CD4-positive, alpha-beta T cell treated with Interleukin-4 for 4 hours (primary cell): Measurements from ENCODE around the gene SLC16A2.
"Not testable (repeated sequence)": the region's sequence is repeated elsewhere in the genome, so short reads cannot be mapped to it uniquely, and the experiment has no call there.

Experiments used
- DNase-seq: peaks from one replicate; pipeline ENCODE4 v3.0.0-alpha.2; 2020

SLC16A2 gene

DNA sequence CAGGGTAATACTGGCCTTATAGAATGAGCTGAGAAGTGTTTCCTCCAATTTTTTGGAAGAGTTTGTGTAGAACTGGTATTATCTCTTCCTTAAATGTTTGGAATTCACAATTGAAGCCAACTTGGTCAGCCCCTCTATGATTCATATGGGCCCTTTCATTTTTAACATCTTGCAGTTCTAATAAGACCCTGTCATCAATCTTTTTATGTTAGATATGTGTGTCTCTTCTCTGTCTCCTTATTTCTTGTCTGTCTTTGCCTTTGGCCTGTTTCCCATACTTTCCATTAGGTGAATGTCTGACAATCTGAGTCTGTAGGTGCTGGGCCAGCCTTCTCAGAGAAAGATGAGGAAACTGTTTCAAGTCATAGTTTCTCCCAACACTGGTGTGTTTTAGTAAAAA lies 88.7 kb downstream of the SLC16A2 start:
- no peak for DNase-seq

DNA sequence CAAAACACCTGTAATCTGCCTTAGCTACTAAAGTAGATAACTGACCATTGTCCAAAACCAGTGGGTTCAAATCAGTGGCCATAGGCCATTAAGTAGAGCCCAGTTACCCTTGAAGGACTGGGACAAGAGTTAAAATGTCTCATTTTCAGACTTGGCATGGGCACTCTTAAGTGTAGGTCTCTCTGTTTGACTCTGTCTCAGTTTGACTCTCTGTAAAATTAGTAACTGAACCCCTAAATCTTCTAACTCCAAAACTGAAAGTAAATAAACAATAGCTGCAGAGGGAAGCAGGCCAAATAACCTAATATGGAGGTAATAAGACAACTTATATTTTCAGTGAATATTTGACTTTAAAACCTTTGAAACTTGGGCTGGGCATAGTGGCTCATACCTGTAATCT lies 89.1 kb downstream of the SLC16A2 start:
- no peak for DNase-seq

DNA sequence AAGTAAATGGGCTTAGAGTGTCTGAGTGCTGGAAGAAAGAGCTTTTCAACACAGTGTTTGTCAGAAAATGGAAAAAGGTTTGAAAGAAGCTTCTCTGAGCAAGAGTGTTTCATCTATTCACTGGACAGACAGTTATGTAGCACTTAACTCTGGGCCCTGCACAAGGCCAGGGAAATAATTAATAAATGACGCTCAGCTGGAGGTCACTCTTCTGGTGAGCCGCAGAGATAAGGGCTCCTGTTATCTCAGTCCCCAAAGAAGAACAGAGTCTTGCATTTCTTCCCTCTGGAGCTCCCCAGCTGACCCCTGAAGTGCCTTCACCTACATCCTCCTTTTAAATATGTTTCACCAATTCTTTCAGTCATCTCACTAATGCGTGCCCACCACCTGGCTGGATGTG lies 90.4 kb downstream of the SLC16A2 start:
- DNase-seq = no peak

DNA sequence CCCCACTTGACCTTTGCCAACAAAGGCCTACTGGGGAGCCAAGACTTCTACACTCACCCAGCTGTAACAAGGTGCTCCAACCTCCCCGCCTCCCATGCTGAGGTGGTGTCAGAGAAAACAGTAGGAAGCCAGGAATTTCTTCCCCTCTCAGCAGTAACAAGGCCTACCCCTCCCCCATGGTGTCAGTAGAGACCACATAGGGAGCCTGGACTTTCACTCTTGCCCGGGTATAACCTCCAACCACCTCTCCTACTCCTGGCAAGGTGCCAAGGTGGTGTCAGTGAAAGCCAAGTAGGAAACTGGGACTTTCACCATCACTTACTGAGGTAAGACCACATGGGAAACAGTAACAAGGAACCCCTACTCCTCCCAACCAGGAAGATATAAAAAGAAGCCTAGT lies 93.1 kb downstream of the SLC16A2 start:
- DNase-seq = no peak

DNA sequence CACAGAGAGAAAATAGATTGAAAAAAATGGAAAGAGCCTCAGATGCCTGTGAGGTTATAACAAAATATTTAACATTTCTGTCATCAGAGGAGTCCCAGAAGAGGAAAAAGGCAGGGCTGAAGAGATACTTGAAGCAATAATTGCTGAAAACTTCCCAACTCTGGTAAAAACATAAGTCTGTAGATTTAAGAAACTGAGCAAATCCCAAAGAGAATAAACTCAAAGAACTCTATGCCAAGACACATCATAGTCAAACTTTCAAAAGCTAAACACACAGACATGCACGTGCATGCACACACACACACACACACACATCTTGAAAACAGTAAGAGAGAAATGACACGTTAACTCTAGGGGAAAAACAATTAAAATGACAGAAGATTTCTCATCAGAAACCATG lies 94.1 kb downstream of the SLC16A2 start:
- DNase-seq = no peak

DNA sequence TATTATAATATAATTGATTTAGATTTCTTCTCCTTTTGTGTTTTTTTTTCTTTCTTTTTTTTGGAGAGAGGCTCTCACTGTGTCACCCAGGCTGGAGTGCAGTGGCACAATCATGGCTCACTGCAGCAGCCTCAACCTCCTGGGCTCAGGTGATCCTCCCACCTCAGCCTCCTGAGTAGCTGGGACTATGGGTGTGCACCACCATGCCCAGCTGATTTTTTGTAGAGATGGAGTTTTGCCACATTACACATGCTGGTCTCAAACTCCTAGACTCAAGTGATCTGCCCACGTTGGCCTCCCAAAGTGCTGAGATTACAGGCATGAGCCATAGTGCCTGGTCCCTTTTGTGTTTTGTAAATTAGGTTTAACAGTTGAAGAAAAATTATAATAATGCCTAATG lies 94.7 kb downstream of the SLC16A2 start:
- DNase-seq = not testable (repeated sequence)

DNA sequence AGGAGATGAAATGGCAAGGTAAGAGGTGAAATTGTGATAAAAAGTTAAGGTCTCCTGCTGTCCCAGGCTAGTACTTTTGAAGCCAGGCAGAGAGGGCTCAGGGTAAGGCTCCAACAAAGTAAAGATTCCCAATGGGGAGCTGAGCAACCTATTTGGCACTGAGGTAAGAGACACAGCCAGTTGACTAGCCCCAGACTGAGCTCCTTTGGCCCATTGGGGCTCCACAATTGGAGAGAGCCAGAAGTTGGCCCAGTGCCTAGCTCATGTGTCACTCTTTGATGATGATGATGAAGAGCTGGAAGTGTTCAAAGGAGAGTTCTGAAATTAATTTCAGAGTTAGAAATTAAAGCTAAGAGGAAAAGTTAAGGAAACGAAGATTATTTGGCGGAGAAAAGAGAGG lies 98.6 kb downstream of the SLC16A2 start:
- DNase-seq = no peak

DNA sequence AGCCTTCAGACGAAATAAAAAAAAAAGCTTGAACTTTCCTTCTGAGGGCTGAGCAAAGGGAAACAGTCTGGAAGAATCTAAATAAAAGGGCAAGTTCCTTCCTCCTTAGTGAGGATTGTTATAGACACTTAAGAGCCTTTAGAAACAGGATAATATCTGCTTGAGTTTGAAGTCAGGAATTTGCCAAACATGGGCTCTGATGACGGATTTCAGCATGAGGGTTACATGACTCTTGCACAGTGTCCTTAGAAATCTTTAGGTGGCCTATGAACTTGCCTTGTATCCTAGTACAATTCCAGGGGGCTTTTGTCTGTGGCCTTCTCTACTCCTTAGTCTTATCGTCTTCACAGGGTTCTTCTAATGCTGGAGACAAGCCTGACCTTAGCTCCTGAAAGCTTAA lies 99.0 kb downstream of the SLC16A2 start:
- DNase-seq = no peak

DNA sequence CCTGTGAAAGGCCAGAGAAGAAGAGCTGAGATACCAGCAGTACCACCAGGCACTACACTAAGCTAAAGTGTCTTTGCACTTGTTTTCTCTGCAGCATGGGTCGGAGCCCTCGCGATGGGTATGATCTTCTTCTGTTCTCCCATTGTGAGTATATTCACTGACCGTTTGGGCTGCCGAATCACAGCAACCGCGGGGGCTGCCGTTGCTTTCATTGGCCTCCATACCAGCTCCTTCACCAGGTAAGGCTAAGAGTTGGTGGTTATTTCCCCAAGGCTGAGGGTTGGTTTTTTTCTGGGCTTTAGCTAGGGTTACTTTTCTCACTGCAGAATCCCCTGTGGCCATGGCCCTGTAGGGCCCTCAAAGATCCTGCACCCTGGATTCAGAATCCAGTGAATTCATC lies 99.6 kb downstream of the SLC16A2 start:
- no peak for DNase-seq

DNA sequence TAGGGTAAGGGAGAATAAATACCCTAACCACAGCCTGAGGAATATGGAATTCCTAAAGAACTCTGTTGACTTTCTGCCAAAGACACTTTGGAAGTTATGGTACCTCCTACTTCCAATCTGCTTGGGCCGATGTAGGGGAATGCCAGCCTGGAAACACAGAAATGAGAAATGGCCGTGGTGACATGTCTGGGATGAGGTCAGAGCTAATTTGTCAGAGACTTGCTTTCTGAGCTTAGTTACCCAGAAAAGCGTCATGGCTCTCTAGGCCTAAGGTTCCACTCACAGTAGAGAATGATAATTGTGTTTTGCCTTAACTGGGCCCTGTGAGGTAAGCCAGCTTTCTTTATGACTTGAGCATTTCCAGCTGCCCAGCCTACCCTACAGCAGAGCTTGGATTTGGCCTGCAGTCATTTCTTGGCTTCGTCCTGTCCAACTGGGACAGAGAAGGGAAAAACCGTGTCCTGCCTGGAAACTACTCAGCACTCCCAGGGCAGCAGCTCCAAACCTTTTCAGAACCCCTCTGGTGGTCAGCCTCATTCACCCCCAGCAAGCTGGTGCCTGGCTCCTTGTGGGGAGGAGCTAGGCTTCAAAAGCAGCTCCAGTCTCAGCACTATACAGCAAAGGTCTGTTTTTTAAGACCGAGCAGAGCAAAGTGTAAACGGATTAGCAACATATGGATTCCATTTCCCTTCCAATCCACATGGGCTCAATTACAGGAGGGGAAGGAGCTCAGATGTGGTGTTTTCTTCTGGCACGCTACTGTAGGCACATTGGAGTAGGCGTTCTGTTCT lies 100.9 kb downstream of the SLC16A2 start:
- no peak for DNase-seq

DNA sequence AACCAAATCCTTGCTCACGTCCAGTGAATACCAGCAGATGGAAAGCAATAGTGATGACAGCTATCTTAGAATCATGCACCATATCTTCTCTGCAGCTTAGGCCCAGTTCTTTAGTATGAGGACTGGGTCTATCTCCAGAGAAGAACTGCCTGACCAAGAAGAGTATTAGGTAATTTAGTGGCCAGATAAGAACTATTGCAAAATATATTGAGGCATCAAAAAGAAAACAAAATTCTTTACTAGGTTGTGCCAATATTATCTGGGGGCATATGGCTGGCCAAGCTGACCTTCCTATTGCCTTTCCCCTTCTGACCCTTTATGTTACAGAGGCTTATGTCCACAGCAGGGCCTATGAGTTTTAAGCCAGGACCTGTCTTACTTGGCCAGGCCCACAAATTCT lies 101.9 kb downstream of the SLC16A2 start:
- no peak for DNase-seq

DNA sequence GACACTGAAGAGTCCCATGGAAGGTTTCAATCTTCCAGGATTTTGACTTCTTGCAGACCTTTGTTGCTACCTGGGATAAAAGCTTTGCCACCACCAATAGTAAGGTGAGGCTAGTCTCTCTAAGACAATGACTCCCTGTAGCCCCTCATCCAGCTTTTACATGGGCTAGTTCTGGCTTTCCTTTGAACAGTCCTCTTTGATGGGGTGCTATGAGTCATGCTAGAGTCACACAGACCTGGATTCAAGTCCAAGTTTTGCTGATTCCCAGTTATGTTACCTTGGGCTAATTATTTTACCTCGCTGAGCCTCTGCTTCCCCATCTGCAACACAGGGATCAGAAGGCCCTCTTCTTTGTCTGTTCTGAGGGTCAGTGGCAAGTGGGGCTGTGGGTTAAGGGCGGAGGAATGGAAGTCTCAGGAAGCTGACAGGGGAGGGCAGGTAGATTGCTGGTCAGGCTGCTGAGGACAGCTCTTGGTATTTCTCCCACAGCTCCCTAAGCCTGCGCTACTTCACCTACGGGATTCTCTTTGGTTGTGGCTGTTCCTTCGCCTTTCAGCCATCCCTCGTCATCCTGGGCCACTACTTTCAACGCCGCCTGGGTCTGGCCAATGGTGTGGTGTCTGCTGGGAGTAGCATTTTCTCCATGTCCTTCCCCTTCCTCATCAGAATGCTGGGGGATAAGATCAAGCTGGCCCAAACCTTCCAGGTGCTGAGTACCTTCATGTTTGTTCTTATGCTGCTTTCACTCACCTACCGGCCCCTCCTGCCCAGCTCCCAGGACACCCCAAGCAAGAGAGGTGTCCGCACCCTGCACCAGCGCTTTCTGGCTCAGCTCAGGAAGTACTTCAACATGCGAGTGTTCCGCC lies 102.8 kb downstream of the SLC16A2 start:
- no peak for DNase-seq

DNA sequence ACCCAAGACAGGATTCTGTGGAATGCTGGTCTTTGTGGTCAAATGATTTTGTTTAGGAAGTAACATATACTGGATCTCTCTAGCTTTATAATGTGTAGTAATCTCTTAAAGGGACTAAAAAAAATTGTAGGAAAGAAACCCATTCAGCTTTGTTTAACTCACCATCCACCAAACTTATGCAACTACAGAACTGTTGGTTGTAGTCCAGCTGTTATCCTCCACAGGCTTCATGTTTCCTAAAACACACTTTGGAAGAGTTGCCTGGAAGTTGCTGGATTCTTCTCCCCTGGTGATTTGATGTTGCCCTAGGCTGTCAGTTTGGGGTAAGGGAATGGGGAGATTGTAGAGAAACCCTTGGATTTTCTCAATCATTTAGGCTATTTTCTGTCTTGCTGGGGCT lies 103.8 kb downstream of the SLC16A2 start:
- DNase-seq = no peak

DNA sequence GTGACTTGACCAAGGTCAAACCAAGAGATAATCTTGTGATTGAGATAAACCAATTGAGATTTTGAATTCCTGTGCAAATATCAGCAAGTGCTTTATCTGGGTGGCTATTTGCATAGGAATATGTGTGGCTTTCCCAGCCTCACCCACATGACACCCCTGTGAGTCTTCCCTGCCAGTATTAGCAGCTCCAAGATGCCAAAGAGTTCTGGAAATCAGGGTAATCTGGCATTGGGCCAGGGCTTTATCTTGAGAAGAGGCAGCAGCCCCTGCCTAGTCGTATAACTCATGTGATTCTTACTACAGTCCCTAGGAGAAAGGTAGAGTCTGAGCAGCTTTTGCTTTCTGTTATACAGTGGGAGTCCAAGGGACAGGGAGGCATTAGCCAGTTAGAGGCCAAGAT lies 105.5 kb downstream of the SLC16A2 start:
- DNase-seq = no peak

DNA sequence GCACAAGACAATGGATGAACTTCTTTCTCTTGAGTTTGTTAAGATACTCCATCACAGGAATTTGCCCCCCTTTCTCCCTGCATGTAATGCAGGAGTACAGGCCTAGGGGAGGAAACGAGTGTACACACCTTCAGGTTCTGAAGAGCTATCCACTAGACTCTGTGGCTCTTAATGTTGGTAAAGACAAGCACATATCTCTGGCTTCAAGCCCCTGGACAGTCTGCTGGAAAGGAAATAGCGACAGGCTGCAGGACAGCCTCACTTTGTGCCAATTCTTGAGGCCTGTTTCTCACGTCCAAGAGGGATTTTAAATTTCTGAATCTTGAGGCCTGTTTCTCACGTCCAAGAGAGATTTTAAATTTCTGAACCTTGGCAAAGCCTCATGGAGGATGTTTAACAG lies 106.1 kb downstream of the SLC16A2 start:
- DNase-seq = no peak

DNA sequence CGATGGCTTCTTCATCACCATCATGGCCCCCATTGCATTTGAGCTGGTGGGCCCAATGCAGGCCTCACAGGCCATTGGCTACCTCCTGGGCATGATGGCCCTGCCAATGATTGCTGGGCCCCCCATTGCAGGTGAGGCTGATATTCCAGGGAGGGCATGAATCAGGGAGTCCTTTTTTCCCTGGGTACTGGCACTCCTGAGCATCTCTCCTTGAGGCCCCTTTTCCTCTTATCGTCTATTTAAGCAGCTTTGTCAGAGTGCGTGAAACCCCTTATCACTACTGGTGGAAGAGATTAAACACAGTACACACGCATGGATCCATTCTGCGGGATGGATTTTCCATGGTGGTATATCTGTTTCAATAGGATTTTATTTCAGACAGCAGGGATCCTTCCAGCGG lies 108.0 kb downstream of the SLC16A2 start:
- no peak for DNase-seq

DNA sequence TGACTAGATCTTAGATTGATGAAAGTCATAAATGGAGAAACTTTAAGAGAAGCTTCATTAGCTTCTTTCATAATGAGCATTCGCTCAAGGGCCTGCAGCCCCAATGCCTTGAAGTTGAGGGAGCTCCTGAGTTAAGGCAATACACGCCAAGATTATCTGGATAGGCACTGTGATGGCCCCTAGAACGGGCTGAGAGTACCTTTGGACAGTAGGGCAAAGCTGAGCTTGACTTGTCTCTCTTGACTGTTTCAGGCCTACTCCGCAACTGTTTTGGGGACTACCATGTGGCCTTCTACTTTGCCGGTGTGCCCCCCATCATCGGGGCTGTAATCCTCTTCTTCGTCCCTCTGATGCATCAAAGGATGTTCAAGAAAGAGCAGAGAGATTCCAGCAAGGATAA lies 109.8 kb downstream of the SLC16A2 start:
- DNase-seq = no peak

DNA sequence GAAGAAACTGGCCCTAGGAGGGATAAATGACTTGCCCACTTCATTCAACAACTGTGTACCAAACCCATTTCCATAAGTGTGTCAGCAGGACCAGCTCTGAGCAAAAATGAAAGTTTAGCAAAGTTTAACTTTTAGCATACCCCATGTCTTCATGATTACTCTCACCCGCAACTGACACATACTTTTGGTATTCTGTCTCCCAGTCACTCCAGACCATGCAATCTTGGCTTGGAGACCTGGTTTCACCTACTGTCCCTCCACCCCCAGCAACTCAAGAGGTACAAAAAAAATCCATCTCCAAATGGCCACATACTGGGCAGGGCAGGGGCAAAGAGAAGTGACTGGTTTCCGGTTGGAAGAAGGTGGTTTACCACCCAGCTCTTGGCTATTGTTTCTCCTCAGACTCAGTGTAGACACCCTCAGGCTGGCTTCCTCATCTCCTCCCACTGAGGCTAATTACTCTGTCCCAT lies 113.3 kb downstream of the SLC16A2 start:
- peak; percentile 2 for DNase-seq

DNA sequence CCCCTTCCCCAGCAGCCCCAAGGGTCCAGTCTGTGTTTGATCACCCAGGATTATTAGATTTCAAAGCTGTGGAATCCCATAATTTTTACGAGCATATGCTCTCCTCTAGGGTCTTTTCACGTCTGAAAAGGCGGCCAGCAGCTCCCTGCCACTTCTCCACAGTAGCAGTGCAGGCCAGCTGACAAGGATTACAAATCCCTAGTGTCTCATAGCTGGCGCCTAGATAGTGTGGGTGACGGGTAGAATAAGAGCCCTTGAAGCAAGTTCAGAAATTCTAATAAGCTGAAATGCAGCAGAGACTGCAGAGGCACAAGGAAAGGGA lies 113.8 kb downstream of the SLC16A2 start:
- no peak for DNase-seq

DNA sequence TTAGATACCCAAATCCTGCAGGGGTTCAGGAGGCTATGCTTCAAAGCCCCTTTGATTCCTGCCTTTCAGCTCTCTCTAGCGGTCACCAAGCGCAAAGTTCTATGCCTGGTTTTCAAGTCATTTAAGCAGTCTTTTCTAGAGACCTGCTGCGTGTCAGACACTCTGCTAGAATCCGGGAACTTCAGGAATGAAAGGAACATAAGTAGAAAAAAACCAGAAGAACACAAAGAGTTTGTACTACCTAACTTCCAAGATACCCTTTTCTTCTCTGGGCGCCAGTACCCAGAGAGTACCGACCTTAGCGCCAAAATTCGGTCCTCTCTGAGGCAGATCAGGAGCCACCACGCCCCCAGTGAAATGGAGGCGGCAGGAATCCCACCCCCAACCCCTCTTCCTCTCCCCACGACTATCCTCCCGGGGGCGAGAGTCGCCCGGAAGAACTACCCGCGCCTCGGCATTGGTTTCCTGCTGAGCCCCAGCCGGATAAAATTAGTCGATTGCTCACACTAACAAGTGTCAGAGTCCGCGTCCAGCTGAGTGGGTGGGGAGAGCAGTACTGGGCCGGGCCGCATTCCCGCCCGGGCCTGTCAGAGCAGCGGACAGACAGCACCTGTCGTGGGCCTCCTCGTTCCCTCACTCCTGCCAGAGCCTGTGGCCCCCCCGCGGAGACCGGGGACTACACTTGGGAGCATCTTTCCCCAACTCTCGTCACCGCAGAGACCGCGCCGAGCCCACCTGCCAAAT lies 114.3 kb downstream of the SLC16A2 start:
- peak; percentile 26 for DNase-seq

DNA sequence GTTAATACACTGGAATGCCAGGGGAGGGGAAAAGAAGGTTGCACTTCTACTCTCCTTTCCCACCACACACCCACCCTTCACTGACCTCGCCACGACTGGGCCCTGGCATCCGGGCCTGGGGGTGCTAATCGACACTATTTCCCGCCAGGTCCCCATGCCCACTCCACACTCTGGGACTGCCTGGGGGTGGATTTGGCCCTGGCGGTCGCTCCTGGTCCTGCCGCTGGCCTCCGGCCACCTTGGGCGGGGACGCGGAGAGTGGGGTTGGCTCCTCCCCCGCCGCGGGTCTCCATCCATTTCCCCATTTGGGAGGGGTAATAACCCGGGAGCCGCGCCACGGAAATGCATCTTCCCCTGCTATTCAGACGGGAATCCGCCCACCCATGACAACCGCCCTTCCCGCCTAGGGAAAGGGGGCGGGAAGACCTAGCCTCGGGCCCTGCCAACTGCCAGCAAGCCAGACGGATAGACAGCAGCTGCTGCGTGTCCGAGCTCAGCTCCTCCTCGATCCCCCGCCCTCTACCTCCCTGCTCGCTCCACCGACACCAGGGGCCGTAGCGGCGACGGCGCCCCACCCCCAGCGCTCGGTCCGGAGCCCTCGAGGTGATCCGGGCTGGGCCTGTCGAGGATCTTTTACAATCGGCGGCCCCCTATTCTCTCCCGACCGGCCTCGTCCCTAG lies 115.0 kb downstream of the SLC16A2 start:
- peak; percentile 3 for DNase-seq

DNA sequence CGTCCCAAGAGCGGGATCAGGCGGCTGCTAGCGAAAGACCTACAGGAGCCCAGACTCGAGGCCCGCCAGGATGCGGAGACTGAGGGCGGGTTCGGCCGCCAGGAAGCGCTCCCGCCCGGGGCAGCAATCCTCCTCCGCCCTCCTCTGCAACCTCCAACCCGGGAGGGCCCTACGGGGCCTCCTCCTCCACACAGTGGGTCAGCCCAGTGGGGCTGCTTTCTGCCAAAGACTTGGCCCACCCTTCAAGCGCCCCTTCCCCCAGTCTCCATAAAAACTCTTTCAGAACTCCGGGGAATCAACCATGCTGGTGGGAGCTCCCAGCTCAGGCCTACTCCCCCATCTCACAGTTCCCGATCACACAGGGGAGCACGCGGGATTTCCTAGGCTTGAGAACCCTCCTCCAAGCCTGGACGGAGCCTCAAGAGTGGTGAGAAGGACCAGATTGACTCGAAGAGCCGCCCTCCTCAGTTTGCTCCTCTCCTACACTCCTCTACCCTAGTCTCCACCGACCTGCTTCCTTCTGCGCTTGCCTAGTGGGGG lies 115.6 kb downstream of the SLC16A2 start:
- no peak for DNase-seq
